Measurements from ENCODE around the gene AKNA. TPM values are rescaled to one million over a fixed set of nuclear protein-coding genes. Genes with fewer than 3 reads are reported as not detected.
"Not testable (repeated sequence)": the region's sequence is repeated elsewhere in the genome, so short reads cannot be mapped to it uniquely, and the experiment has no call there.

The AKNA gene
- total RNA-seq, 1 experiment from 2014 or later = 14.4 TPM

GRCh38 chr9:114336157-114336556, 51.6 kb downstream of the AKNA start:
- Histone ChIP-seq H4K20me1 (ENCODE audit: insufficient read depth) (no peaks in the 10 kb centered on the region), H3K9me3 (ENCODE audit: insufficient read depth, low read depth) (no peaks in the 10 kb centered on the region), H3K36me3 (ENCODE audit: low read depth) (no peaks in the 10 kb centered on the region), H3K4me3 (no peak overlapping the region), H3K4me2 (no peak overlapping the region), H3K27ac (no peak overlapping the region), H3K9me2 (ENCODE audit: insufficient read depth) (no peaks in the 10 kb centered on the region), H3K79me2 (ENCODE audit: low read depth) (no peaks in the 10 kb centered on the region), H3F3A (ENCODE audit: insufficient read depth, low read depth) (no peaks in the 10 kb centered on the region), H2AFZ (no peak overlapping the region), H3K4me1 (replicated peaks; ENCODE audit: insufficient read depth) (no peaks in the 10 kb centered on the region), H3K27me3 (ENCODE audit: insufficient read depth, low read depth) (no peaks in the 10 kb centered on the region)
- DNase-seq = no peak
- no TSS peak for BruUV-seq (replicated peaks)
- TF ChIP-seq EZH2 (IDR thresholded peaks at IDR 0.05; ENCODE audit: low read depth) = no peak
- TF ChIP-seq, protein P1, sequence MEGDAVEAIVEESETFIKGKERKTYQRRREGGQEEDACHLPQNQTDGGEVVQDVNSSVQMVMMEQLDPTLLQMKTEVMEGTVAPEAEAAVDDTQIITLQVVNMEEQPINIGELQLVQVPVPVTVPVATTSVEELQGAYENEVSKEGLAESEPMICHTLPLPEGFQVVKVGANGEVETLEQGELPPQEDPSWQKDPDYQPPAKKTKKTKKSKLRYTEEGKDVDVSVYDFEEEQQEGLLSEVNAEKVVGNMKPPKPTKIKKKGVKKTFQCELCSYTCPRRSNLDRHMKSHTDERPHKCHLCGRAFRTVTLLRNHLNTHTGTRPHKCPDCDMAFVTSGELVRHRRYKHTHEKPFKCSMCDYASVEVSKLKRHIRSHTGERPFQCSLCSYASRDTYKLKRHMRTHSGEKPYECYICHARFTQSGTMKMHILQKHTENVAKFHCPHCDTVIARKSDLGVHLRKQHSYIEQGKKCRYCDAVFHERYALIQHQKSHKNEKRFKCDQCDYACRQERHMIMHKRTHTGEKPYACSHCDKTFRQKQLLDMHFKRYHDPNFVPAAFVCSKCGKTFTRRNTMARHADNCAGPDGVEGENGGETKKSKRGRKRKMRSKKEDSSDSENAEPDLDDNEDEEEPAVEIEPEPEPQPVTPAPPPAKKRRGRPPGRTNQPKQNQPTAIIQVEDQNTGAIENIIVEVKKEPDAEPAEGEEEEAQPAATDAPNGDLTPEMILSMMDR (conservative IDR thresholded peaks at IDR 0.05) = no peak
- ChIA-PET CTCF (no interaction called here), POLR2A (ENCODE audit: unreplicated experiment) (no interaction called here)
- intact Hi-C loops (cut with micrococcal nuclease; ENCODE audit: unreplicated experiment) = no loop called here

DNA sequence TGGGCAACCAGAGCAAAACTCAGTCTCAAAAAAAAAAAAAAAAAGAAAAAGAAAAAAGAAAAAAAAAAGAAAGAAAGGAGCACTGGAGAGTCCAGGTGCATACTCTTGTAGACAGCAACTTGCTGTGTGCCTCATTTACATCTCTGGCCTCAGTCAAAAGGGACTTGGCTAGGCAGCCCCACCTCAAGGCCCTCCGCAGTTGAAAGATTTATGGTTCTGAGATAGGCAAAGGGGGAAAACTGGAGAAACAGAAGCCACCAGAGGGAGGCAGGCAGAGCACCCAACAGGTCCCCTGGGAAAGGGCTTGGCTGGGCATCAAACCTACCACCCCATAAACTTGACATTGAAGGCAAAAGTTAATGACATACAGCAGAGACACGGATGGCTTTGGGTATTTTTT, 52.0 kb downstream of the AKNA start:
- intact Hi-C loops (cut with micrococcal nuclease; ENCODE audit: unreplicated experiment) = no loop called here
- no peaks in the 10 kb centered on the region for H3F3A ChIP-seq (ENCODE audit: insufficient read depth, low read depth)
- no peaks in the 10 kb centered on the region for H3K36me3 ChIP-seq (ENCODE audit: low read depth)
- no TSS peak for BruUV-seq (replicated peaks)
- no peak for DNase-seq
- H3K4me2 ChIP-seq = no peak overlapping the region
- H3K4me1 ChIP-seq (replicated peaks; ENCODE audit: insufficient read depth) = no peaks in the 10 kb centered on the region
- H3K79me2 ChIP-seq (ENCODE audit: low read depth) = no peaks in the 10 kb centered on the region
- H3K4me3 ChIP-seq = no peak overlapping the region
- H3K27ac ChIP-seq = no peak overlapping the region
- TF ChIP-seq, protein P1 (conservative IDR thresholded peaks at IDR 0.05) = no peak
- no peak for TF ChIP-seq EZH2 (IDR thresholded peaks at IDR 0.05; ENCODE audit: low read depth)
- no peaks in the 10 kb centered on the region for H3K9me2 ChIP-seq (ENCODE audit: insufficient read depth)
- no peak overlapping the region for H2AFZ ChIP-seq
- ChIA-PET POLR2A (ENCODE audit: unreplicated experiment) (no interaction called here), CTCF (no interaction called here)
- H3K9me3 ChIP-seq (ENCODE audit: insufficient read depth, low read depth) = no peaks in the 10 kb centered on the region
- no peaks in the 10 kb centered on the region for H3K27me3 ChIP-seq (ENCODE audit: insufficient read depth, low read depth)
- no peaks in the 10 kb centered on the region for H4K20me1 ChIP-seq (ENCODE audit: insufficient read depth)

DNA sequence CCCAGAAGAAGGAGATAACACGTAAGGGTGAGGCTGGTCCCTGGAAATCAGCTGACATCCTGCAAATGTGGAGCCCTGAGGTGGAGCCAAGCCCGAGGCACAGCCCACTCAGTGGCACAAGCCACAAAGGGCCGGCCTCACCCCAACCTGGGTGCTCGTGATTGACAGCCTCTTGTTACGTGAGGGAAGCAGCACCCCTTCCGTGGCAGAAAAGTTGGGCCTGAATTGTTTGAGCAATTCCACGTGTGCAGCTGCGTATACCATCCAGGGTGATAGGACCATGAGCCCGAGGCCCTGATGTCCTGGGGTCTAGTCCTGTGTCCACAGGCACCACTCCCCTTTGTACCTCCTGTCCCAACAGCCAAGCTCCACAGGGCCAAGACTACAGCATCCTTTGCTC, 53.3 kb downstream of the AKNA start:
- Histone ChIP-seq H2AFZ (no peak overlapping the region), H3K79me2 (ENCODE audit: low read depth) (no peaks in the 10 kb centered on the region), H4K20me1 (ENCODE audit: insufficient read depth) (no peaks in the 10 kb centered on the region), H3K27me3 (ENCODE audit: insufficient read depth, low read depth) (no peaks in the 10 kb centered on the region), H3K9me2 (ENCODE audit: insufficient read depth) (no peaks in the 10 kb centered on the region), H3K4me1 (replicated peaks; ENCODE audit: insufficient read depth) (no peaks in the 10 kb centered on the region), H3K4me3 (no peak overlapping the region), H3K27ac (no peak overlapping the region), H3K9me3 (ENCODE audit: insufficient read depth, low read depth) (no peaks in the 10 kb centered on the region), H3K36me3 (ENCODE audit: low read depth) (no peaks in the 10 kb centered on the region), H3F3A (ENCODE audit: insufficient read depth, low read depth) (no peaks in the 10 kb centered on the region), H3K4me2 (no peak overlapping the region)
- TF ChIP-seq, protein P1 (conservative IDR thresholded peaks at IDR 0.05) = no peak
- TF ChIP-seq EZH2 (IDR thresholded peaks at IDR 0.05; ENCODE audit: low read depth) = no peak
- no peak for DNase-seq
- BruUV-seq (replicated peaks) = no TSS peak
- intact Hi-C loops (cut with micrococcal nuclease; ENCODE audit: unreplicated experiment) = no loop called here
- CTCF ChIA-PET = no interaction called here
- POLR2A ChIA-PET (ENCODE audit: unreplicated experiment) = no interaction called here

GRCh38 chr9:114333718-114334117, 54.1 kb downstream of the AKNA start:
- BruUV-seq (replicated peaks); H3K27ac ChIP-seq; POLR2A ChIA-PET (ENCODE audit: unreplicated experiment); H3K4me1 ChIP-seq (replicated peaks; ENCODE audit: insufficient read depth); H3K36me3 ChIP-seq (ENCODE audit: low read depth); H3K4me2 ChIP-seq; CTCF ChIA-PET; H3K9me3 ChIP-seq (ENCODE audit: insufficient read depth, low read depth); intact Hi-C loops (cut with micrococcal nuclease; ENCODE audit: unreplicated experiment); H3F3A ChIP-seq (ENCODE audit: insufficient read depth, low read depth); H3K4me3 ChIP-seq; DNase-seq; H3K79me2 ChIP-seq (ENCODE audit: low read depth); H3K9me2 ChIP-seq (ENCODE audit: insufficient read depth); H3K27me3 ChIP-seq (ENCODE audit: insufficient read depth, low read depth); H2AFZ ChIP-seq; H4K20me1 ChIP-seq (ENCODE audit: insufficient read depth): not testable (repeated sequence)

DNA sequence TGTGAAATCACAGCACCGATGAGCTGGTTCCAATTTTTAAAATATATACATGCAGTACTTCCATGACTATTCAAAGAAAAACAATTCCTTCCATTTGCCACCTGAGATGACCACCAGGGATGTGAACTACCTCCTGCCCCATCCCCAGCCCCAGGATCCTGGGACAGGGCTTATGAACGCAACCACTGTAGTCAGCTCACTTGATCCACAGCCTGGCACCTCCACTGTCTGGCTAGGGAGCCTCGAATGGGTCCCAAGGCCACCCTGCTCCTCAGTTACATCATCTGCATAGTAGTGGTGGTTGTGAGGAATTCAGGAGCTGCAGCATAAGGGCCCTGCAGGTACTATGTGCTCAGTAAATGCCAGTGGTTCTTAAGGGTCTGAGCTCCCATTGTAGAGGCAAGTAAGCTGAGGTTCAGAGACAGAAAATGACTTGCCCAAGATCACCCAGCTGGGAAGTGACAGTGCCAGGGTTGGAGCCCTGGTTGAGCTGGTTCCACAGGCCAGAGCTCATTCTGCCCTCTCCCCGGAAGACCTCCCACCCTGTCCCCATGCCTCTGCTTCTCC, 55.2 kb downstream of the AKNA start:
- H3K9me2 ChIP-seq (ENCODE audit: insufficient read depth); H3K79me2 ChIP-seq (ENCODE audit: low read depth); CTCF ChIA-PET; H3K27ac ChIP-seq; H3K4me2 ChIP-seq; DNase-seq; H3K27me3 ChIP-seq (ENCODE audit: insufficient read depth, low read depth); H3K9me3 ChIP-seq (ENCODE audit: insufficient read depth, low read depth); H3K4me3 ChIP-seq; H4K20me1 ChIP-seq (ENCODE audit: insufficient read depth); H3K4me1 ChIP-seq (replicated peaks; ENCODE audit: insufficient read depth); H3F3A ChIP-seq (ENCODE audit: insufficient read depth, low read depth); POLR2A ChIA-PET (ENCODE audit: unreplicated experiment); intact Hi-C loops (cut with micrococcal nuclease; ENCODE audit: unreplicated experiment); H2AFZ ChIP-seq; BruUV-seq (replicated peaks); H3K36me3 ChIP-seq (ENCODE audit: low read depth): not testable (repeated sequence)

Data from PC-9 (cell line).